ENCODE measurements around the gene NPW.
A peak's percentile ranks its signal among the peaks of the same experiment; 100 is the strongest.

Gene NPW

DNA sequence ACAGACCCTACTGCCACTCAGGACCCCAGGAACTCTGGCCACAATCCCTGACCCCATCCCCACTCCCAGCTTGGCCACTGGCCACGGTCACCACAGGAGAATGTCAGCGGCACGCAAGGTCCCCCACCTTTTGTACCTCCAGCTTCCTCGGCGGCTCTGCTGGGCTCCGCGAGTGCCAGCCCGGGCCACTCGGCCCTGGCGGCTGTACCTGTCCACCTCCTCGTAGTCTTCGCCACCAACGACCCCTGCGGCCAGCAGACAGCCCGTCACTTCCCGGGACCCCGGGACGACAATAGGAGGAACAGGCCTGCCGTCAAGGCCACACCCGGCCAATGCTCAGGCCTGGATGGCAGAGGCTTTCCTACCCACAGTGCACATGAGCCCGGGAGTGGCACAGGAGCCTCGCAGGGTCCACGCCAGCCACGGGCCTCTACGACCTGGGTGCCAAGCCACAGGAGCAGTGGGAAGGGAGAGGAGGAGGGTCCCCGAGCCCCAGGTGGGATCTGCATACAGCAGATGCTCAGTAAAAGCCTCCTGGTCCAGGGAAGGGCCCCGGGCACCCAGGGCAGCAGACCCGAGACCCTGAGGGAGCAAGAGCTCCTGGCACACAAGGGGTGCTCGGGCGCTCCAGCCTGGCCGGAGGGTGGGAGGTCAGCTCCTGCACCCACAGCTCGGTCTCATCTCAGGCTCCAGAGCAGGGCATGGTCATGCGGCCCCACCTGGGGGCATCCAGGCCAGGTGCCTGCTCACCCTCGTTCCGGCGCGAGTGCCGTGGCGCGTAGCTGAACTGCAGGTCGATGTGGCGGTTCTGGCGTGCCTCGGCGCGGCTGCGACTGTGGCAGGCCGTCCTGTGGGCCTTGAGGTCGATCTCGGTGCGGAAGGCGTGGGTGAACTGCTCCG is 17.9 kb upstream of the NPW start:
- Histone ChIP-seq H3K4me3 (ENCODE audit: low read depth in 1 of 5, low read length in 5 of 5) (no peak overlapping the region), H3K36me3 (ENCODE audit: control insufficient read depth in 5 of 5, insufficient read depth in 5 of 5, low read length in 5 of 5) (peaks cover 0 to 67% (median 58%) of the 10 kb centered on the region in 5 donors), H3K27ac (ENCODE audit: low read depth, low read length) (no peak overlapping the region), H3K9ac (ENCODE audit: low read length in 5 of 5) (no peak overlapping the region), H3K9me3 (ENCODE audit: control insufficient read depth in 5 of 5, low read length in 5 of 5) (no peaks in the 10 kb centered on the region), H3K27me3 (ENCODE audit: control insufficient read depth in 5 of 5, insufficient read depth in 4 of 5, low read length in 5 of 5) (no peaks in the 10 kb centered on the region), H3K4me1 (ENCODE audit: control insufficient read depth in 5 of 5, insufficient read depth in 5 of 5, low read length in 5 of 5) (peaks cover 0 to 52% (median 35%) of the 10 kb centered on the region in 5 donors)

DNA sequence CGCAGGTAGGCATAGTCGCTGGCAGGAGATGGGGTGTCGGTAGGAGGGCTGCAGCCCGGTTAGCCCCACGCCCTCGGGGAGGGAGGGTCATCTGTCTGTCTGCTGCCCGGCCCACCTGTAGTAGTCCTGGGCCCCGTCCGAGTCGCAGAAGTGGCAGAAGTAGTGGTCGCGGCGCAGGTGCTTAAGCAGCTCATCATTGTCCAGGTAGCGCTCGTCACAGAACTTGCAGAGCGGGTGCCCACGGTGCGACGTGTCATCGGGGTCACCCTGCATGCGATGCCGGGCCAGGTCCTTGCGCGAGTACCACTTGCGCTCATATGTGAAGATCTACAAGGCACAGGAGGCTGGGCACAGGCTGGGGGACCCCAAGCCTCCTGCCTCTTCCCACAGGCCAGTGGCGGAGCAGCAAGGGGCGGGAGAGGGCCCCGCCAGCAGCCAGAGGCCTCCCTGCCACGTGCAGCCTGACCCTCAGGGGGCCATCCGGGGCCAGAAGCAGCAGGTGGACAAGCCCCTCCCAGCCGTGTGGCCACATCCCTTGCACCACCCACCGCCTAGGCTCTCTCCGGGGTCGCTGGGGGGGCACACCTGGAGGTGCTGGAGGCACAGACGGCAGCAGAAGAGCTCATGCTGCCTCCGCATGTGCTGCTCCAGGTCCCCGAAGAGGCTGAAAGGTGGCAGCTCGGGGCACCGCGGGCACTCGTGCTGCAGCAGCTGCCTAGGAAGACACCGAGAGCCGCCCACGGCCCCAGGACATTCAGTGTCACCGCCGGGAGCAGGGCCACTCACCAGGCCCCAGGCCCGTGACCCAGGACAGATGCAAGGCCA is 17.0 kb upstream of the NPW start:
- Histone ChIP-seq H3K4me3 (ENCODE audit: low read depth in 1 of 5, low read length in 5 of 5) (no peak overlapping the region), H3K4me1 (ENCODE audit: control insufficient read depth in 5 of 5, insufficient read depth in 5 of 5, low read length in 5 of 5) (peaks cover 5 to 53% (median 41%) of the 10 kb centered on the region in 5 donors), H3K9me3 (ENCODE audit: control insufficient read depth in 5 of 5, low read length in 5 of 5) (no peaks in the 10 kb centered on the region), H3K27me3 (ENCODE audit: control insufficient read depth in 5 of 5, insufficient read depth in 4 of 5, low read length in 5 of 5) (no peaks in the 10 kb centered on the region), H3K36me3 (ENCODE audit: control insufficient read depth in 5 of 5, insufficient read depth in 5 of 5, low read length in 5 of 5) (peaks cover 0 to 58% (median 53%) of the 10 kb centered on the region in 5 donors), H3K27ac (ENCODE audit: low read depth, low read length) (no peak overlapping the region), H3K9ac (ENCODE audit: low read length in 5 of 5) (no peak overlapping the region)

DNA sequence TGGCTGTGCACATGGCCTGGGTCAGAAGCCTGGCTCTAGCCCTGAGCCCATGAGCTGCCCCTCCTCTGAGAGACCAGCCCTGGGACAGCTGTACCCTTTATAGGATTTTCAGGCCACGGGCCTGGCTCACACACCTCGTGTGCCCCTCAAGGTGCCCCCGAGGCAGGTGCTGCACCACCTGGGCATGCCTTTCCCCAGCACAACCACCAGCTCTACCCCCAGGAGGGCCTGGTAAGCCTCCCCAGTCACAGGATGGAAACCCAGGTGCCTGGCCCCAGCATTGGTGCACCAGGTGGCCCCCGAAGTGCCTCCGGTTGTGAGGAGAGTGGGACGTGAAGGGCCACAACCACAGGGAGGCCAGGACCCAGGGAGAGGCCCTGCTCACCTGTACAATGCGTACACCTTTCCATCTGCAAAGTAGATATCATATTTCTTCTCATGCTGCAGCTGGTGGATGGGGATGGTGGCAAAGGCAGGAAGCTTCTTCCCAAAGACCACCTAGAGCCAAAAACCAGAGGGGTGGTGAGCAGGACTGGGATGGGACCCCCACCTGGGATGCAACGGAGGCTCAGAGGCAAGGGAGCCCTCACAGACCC is 16.3 kb upstream of the NPW start:
- H3K27me3 ChIP-seq (ENCODE audit: control insufficient read depth in 5 of 5, insufficient read depth in 4 of 5, low read length in 5 of 5), result no peaks in the 10 kb centered on the region
- no peaks in the 10 kb centered on the region for H3K9me3 ChIP-seq (ENCODE audit: control insufficient read depth in 5 of 5, low read length in 5 of 5)
- no peak overlapping the region for H3K27ac ChIP-seq (ENCODE audit: low read depth, low read length)
- peaks cover 0 to 51% (median 47%) of the 10 kb centered on the region in 5 donors for H3K36me3 ChIP-seq (ENCODE audit: control insufficient read depth in 5 of 5, insufficient read depth in 5 of 5, low read length in 5 of 5)
- H3K4me1 ChIP-seq (ENCODE audit: control insufficient read depth in 5 of 5, insufficient read depth in 5 of 5, low read length in 5 of 5), result peaks cover 7 to 53% (median 49%) of the 10 kb centered on the region in 5 donors
- no peak overlapping the region for H3K4me3 ChIP-seq (ENCODE audit: low read depth in 1 of 5, low read length in 5 of 5)
- H3K9ac ChIP-seq (ENCODE audit: low read length in 5 of 5), result no peak overlapping the region

DNA sequence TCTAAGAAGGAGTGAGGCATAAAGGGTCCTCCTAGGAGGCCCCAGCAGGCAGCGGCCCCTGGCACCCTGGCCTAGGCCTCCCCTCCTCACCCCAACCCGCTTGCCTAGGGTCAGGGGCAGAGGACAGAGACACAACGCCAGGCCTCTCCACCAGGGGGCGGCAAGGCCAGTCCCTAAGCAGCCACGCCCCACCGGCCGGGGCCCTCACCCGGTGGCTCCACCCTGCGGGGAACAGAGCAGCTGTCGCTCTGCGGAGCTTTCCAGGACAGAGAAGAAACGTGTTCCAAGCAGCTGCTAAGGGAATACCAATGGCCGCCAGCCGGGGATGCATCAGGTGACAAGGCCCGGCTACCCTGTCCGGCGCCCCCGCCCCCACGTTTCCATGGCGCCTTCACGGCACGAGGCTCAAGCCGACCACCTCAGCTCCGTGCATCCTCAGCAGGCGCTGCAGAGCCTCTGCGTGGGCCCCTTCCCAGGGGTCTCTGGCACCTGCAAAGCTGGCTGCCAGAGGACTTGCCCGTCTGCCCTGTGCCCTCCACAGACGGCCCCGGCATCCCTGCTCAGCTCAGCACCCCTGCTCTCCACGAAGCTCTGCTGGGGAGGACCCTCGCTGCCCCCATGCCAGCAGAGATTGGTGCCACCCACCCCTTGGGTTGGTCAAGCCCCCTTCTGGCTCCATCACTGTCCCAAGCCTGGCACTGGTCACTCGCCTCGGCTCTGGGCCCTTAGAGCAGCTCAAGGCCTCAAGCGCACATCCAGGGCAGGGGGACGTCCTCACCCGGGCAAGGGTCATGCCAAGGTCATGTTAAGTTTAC is 15.6 kb upstream of the NPW start:
- Histone ChIP-seq H3K27ac (ENCODE audit: low read depth, low read length) (no peak overlapping the region), H3K27me3 (ENCODE audit: control insufficient read depth in 5 of 5, insufficient read depth in 4 of 5, low read length in 5 of 5) (no peaks in the 10 kb centered on the region), H3K9me3 (ENCODE audit: control insufficient read depth in 5 of 5, low read length in 5 of 5) (no peaks in the 10 kb centered on the region), H3K9ac (ENCODE audit: low read length in 5 of 5) (no peak overlapping the region), H3K4me1 (ENCODE audit: control insufficient read depth in 5 of 5, insufficient read depth in 5 of 5, low read length in 5 of 5) (peaks cover 11 to 59% (median 56%) of the 10 kb centered on the region in 5 donors), H3K4me3 (ENCODE audit: low read depth in 1 of 5, low read length in 5 of 5) (peak overlapping the region in 2 of 5 donors; percentile 25 to 43), H3K36me3 (ENCODE audit: control insufficient read depth in 5 of 5, insufficient read depth in 5 of 5, low read length in 5 of 5) (peaks cover 0 to 45% (median 44%) of the 10 kb centered on the region in 5 donors)

DNA sequence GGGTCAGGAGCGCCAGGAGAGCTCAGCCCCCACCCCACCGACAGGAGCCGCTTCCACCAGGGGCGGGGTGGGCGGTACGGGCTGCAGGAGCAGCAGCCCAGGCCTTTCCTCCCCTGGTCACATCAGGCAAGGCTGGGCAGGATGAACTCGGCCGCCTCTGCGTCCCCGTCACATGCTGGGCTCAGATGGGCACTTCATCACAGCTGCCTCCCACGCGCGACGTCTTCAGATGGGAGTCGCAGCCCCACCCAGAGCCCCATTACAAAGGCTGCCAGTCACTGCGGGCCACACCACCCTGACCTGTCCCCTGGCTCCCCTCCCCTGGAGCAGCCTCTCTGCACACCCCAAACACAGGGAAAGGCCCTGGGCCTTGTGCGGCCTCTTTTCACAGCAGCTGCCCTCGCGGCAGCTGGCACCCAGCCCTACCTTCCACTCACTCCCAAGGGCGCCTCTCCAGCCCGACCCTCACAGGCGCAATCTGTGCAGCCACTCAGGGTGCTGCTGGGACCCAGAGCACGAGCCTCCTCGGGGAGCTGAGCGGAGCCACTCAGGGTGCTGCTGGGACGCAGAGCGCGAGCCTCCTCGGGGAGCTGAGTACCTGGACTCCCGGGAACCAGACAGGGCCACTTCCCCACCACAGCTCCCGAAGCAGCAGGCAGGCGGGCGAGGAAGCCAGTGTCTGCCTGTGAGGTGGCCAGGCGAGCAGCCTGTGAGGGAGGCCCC is 14.6 kb upstream of the NPW start:
- Histone ChIP-seq H3K27me3 (ENCODE audit: control insufficient read depth in 5 of 5, insufficient read depth in 4 of 5, low read length in 5 of 5) (no peaks in the 10 kb centered on the region), H3K9ac (ENCODE audit: low read length in 5 of 5) (peak overlapping the region in 1 of 5 donors; percentile 46), H3K36me3 (ENCODE audit: control insufficient read depth in 5 of 5, insufficient read depth in 5 of 5, low read length in 5 of 5) (peaks cover 0 to 36% (median 35%) of the 10 kb centered on the region in 5 donors), H3K27ac (ENCODE audit: low read depth, low read length) (no peak overlapping the region), H3K9me3 (ENCODE audit: control insufficient read depth in 5 of 5, low read length in 5 of 5) (no peaks in the 10 kb centered on the region), H3K4me1 (ENCODE audit: control insufficient read depth in 5 of 5, insufficient read depth in 5 of 5, low read length in 5 of 5) (peaks cover 11 to 63% (median 58%) of the 10 kb centered on the region in 5 donors), H3K4me3 (ENCODE audit: low read depth in 1 of 5, low read length in 5 of 5) (no peak overlapping the region)

DNA sequence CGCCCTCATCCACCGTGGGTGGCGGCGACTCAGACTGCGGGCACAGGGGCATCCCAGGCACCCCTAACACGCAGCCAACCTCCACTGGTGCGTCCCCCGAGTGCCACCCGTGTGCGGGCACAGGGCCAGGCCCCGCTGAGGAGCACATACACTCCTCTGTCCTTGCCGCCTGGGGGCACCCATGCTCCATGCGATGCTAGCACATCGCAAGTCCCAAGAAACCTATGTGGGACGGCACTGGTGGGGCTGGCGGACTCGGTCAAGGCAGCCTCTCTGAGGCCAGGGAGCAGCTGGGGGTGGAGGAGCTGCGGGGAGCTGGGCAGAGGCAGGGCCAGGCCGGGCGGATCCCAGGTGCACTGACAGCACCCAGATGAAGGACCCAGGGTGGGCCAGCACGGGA is 13.9 kb upstream of the NPW start:
- Histone ChIP-seq H3K9me3 (ENCODE audit: control insufficient read depth in 5 of 5, low read length in 5 of 5) (no peaks in the 10 kb centered on the region), H3K27me3 (ENCODE audit: control insufficient read depth in 5 of 5, insufficient read depth in 4 of 5, low read length in 5 of 5) (no peaks in the 10 kb centered on the region), H3K27ac (ENCODE audit: low read depth, low read length) (no peak overlapping the region), H3K9ac (ENCODE audit: low read length in 5 of 5) (peak overlapping the region in 1 of 5 donors; percentile 46), H3K4me3 (ENCODE audit: low read depth in 1 of 5, low read length in 5 of 5) (no peak overlapping the region), H3K36me3 (ENCODE audit: control insufficient read depth in 5 of 5, insufficient read depth in 5 of 5, low read length in 5 of 5) (peaks cover 0 to 29% (median 29%) of the 10 kb centered on the region in 5 donors), H3K4me1 (ENCODE audit: control insufficient read depth in 5 of 5, insufficient read depth in 5 of 5, low read length in 5 of 5) (peaks cover 17 to 70% (median 65%) of the 10 kb centered on the region in 5 donors)

GRCh38 chr16:2006317-2006716 is 13.3 kb upstream of the NPW start:
- no peak overlapping the region for H3K27ac ChIP-seq (ENCODE audit: low read depth, low read length)
- peaks cover 17 to 70% (median 66%) of the 10 kb centered on the region in 5 donors for H3K4me1 ChIP-seq (ENCODE audit: control insufficient read depth in 5 of 5, insufficient read depth in 5 of 5, low read length in 5 of 5)
- H3K36me3 ChIP-seq (ENCODE audit: control insufficient read depth in 5 of 5, insufficient read depth in 5 of 5, low read length in 5 of 5), result peaks cover 0 to 22% (median 22%) of the 10 kb centered on the region in 5 donors
- H3K9ac ChIP-seq (ENCODE audit: low read length in 5 of 5), result no peak overlapping the region
- no peaks in the 10 kb centered on the region for H3K9me3 ChIP-seq (ENCODE audit: control insufficient read depth in 5 of 5, low read length in 5 of 5)
- no peaks in the 10 kb centered on the region for H3K27me3 ChIP-seq (ENCODE audit: control insufficient read depth in 5 of 5, insufficient read depth in 4 of 5, low read length in 5 of 5)
- H3K4me3 ChIP-seq (ENCODE audit: low read depth in 1 of 5, low read length in 5 of 5), result no peak overlapping the region

- Histone ChIP-seq H3K36me3 (ENCODE audit: control insufficient read depth in 5 of 5, insufficient read depth in 5 of 5, low read length in 5 of 5) (peaks cover 0 to 13% (median 13%) of the 10 kb centered on the region in 5 donors), H3K9me3 (ENCODE audit: control insufficient read depth in 5 of 5, low read length in 5 of 5) (no peaks in the 10 kb centered on the region), H3K27ac (ENCODE audit: low read depth, low read length) (peak overlapping the region; percentile 79), H3K4me3 (ENCODE audit: low read depth in 1 of 5, low read length in 5 of 5) (peak overlapping the region in 3 of 5 donors; percentile 22 to 77 (median 38)), H3K27me3 (ENCODE audit: control insufficient read depth in 5 of 5, insufficient read depth in 4 of 5, low read length in 5 of 5) (no peaks in the 10 kb centered on the region), H3K4me1 (ENCODE audit: control insufficient read depth in 5 of 5, insufficient read depth in 5 of 5, low read length in 5 of 5) (peaks cover 17 to 70% (median 66%) of the 10 kb centered on the region in 5 donors), H3K9ac (ENCODE audit: low read length in 5 of 5) (peak overlapping the region in 3 of 5 donors; percentile 53 to 60 (median 54))
Measured at GRCh38 chr16:2007081-2007836, 12.3 kb upstream of the NPW start.
